ENCODE measurements around the gene SHROOM4.

The SHROOM4 gene

DNA sequence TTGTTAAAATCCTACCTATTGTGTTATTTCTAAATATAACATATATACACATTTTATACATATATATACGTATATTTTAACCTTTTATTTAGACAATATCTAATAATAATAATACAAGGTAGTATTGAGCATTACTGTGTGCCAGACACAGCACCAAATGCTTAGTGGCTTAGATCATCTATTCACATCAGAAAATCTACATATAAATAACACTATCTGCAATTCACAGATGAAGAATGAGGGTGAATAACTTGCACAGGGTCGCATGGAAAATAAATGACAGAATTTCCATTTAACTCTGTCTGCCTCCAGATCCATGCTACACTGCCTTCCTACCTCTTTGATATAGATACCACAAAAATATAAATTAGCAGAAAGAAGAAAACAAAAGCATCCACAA is 37.7 kb downstream of the SHROOM4 start:
- DNase-seq, result no peak

DNA sequence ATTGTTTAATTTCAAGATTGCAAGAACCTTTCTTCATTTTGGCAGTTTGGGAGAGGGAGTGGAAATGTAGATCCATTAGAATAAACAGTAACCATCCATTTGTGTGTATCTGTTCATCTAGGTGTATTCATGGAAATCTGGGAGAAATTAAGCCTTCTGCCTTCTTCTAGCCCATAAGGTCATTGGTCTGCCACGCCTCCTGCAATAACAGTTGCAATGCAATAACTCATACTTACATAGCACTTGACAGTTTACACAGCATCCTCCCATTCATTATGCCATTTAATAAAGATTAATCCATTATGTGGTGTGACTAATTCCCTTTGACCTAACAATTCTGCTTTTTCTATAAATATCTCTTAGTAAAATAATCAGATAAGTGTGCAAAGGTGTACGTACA is 42.6 kb downstream of the SHROOM4 start:
- DNase-seq, result no peak

- DNase-seq, result peak; percentile 0
These were observed 43.3 kb downstream of the SHROOM4 start for GRCh38 chrX:50770702-50771101.

GRCh38 chrX:50769389-50770063 is 44.5 kb downstream of the SHROOM4 start:
- DNase-seq, result peak; percentile 0

DNA sequence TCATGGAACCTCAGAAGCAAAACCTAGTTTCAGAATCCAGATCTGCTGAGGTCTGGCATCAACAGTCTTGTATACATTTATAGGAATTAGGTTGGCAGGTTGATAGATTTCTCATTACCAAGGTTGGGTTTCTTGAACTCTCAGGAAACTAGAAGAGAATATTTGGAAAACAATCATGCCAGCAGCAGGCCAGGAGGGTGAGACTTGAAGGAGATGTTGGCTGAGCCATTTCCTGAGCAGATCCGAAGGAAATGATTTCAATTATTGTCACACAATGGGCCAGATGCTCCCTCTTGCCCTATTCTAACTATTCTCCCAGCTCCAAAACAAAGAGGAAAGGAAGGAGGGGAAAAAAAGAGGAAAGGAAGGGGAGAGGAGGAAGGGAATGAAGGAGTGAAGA is 45.2 kb downstream of the SHROOM4 start:
- DNase-seq, result no peak

DNA sequence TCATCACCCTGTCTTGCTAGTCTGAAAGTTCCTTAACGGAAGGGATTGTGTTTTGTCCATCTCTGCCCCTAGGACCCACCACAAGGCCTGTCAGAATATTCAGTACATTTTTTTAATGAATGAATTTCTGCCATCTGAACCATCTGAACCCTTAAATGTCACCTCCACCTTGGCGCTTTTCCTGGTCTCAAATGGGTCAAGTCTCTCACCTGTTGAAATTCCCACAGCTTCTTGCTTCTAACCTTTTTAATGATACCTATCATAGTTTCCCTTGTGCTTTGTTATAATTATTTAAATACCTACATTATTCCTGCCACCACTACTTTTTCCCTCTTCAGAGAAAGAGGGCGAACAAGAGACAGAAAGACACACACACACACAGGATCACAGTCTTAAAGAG is 48.0 kb downstream of the SHROOM4 start:
- no peak for DNase-seq

DNA sequence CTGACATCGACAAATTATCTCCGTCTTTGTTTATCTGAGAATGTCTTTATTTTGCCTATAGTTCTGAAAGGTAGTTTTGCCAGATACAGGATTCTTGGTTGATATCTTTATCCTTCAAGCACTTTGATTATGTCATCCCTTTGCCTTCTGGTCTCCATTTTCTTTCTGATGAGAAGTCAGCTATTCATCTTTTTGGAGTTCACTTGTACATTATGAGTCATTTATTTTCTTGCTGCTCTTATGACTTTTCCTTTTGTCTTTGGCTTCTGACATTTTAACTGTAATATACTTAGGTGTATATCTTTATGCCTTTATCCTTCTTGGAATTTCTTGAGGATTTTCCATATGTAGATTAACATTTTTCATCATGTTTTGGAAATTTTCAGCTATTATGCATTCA is 51.4 kb downstream of the SHROOM4 start:
- no peak for DNase-seq

DNA sequence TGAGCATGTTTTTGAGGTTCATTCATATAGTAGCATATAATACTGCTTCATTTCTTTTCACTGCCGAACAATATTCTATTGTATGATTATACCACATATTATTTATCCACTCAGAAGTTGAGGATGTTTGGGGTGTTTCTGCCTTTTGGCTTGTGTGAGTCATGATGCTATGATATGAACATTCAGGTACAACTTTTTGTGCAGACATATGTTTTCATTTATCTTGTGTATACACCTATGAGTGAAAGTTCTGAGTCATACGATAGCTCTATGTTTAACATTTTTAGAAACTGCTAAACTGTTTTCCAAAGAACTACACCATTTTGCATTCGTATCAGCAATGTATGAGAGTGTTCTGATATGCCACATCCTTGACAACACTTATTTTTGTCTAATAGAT is 57.7 kb downstream of the SHROOM4 start:
- no peak for DNase-seq

DNA sequence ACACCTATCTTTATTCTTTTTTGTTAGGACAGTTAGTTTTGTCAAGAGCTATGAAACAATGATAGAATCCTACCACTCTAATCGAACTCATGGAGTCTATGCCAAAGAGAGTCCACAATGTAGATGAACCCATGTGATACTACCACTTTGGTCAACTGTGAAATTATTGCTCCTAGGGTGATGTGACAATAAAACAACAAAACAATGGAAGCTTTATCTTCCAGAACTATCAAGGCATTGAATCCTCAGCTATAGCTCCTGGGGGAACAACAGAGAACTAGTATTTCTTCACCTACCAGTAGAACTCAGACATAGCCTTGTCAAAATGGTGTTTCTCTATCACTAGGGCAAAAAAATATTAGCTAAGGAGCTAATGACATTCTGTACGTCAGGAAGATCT is 62.9 kb downstream of the SHROOM4 start:
- DNase-seq, result no peak

DNA sequence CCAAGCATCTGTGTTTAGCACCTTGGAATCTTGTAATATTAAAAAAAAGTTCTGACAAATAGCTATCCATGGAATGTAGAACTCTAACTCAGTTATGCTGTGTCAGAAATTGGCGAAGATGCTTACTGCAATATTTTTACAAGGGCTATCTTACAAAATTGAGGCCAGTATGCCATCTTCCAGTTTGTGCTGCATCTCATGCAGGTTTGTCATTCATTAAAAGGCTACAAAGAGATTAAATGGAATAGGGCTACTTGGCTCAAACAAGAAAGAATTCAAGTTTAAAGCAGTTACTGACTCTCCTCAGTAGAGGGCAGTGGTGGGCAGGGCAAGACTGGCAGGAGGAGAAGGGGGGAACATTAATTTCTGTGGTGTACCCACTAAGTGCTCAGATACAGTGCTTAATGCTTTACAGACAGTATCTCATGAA is 66.5 kb downstream of the SHROOM4 start:
- DNase-seq, result no peak

GRCh38 chrX:50736656-50737055 is 77.3 kb downstream of the SHROOM4 start:
- DNase-seq, result no peak

DNA sequence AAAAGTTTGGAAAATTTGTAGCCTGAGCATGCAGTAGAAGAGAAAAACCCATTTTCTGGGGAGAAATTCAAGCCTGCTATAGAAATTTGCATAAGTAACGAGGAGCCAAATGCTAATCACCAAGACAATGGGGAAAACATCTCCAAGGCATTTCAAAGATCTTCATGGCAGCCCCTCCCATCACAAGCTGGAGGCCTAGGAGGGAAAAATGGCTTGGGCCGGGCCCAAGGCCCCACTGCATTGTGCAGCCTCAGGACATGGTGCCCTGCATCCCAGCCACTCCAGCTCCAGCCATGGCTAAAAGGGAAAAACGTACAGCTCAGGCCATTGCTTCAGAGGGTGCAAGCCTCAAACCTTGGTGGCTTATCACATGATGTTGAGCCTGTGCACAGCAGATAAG is 87.7 kb downstream of the SHROOM4 start:
- DNase-seq, result no peak

DNA sequence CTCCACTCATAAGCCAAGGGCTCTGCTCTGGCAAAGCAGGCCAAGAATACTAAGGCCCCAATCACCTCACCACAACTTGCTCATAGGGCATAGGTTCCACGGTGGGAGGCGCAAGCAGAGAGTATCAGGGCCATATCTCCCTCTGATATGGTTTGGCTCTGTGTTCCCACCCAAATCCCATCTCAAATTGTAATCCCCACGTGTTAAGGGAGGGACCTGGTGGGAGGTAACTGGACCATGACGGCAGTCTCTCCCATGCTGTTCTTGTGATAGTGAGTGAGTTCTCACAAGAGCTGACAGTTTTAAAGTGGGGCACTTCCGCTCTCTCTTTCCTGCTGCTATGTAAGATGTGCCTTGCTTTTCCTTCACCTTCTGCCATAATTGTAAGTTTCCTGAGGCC is 88.7 kb downstream of the SHROOM4 start:
- DNase-seq, result no peak

DNA sequence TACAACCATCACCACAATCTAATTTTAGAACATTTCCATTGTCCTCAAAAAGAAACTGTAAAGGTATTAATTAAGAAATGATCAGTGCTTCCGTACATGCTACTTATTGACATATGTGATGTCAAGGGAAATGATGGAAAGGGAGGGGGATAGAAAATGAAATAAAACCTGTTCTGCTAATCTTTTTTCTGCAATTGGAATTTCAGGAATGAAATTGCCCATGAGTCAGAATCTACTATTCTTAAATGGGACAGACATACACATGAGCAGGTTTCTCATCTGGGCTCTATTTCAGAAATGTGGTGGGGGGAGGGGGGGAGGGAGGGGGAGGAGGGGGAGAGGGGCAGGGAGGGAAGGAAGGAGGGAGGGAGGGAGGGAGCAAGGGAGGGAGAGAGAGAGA is 91.0 kb downstream of the SHROOM4 start:
- no peak for DNase-seq

DNA sequence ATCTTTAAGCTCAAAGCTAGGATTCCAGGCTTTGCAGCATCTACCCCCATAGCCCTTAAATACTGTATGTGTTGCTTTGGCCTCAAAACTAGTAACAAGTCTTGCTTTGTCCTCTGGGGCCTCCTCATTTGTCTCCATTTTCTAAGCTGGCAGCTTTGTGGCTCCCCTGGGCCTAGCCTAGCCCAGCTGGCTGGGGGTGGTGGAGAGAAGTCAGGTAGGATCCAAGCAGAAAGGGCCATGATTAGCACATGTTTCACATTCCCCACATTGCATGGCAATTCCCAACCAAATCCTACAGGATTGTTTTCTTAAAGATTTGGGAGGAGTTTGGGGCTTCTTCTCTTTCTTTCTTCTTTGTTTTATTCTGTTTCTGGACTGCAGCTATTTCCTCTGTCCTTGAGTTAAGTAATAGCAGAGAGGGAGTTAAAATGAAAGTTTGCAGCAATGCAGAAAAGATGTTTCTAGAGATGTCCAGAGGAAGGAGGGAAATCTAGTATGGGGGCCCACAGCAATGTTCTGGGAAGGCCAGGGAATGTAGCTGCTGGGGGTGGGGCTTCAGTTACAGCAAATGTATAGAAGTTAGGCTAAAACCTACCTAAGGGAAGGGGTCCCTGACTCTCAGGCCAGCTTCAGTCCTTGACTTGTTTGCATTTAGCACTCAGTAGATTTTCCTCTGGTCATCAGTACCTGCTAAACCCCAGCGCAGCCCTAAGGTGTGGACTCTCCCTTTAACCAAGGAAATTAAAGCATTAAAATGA is 92.1 kb downstream of the SHROOM4 start:
- DNase-seq, result no peak

DNA sequence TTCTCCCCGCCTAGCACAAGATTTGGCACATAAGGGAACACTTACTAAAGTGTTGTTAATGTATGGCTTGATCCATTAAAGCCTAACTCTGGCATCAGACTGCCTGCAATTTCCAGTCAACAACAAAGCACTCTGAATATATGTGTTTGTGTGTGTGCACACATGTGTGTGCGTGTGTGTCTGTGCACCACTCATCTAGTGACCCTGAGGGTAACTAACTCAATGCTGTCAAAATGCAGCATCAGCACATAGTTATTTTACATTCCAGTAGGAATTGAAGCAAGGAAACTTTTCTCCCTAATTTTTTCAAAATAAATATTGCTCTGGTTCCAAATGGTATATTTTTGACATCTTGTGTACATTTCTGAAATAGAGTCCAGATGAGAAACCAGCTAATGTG is 94.4 kb downstream of the SHROOM4 start:
- no peak for DNase-seq

DNA sequence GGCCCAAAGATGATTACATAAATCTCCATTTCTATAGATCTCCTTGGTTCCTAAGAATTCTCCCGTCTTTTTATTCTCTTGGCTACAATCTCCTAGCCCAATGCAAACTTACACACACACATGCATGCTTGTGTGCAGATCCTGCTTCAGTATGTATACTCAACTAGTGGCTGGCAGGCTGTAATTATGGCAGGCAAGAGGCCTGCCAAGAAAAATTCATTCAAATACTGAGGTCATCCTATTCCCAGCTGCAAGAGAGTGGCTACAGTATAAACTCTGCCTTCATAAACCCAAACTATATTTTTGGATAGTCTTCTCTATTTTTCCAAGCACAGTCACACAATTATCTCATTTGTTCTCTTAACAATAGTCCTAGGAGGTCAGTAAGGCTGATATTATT is 95.2 kb downstream of the SHROOM4 start:
- no peak for DNase-seq

DNA sequence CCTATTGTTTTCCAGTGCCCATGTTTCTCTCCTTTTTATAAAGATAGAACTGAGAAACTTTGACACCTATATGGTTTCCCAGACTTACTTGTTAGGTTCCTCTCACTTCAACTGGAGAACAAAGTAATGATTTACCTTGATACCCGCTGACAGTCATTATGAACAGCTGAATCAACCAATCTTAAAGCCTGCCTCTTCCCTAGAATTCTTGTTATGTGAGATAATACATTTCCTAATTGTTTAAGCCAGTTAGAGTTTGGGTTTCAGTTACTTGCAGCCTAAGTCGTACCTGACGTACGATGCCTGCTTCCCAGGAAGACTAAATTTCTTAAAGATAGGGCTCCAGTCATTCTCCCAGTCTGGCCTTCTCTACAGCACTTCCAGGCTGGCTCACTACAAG is 97.3 kb downstream of the SHROOM4 start:
- DNase-seq, result no peak

DNA sequence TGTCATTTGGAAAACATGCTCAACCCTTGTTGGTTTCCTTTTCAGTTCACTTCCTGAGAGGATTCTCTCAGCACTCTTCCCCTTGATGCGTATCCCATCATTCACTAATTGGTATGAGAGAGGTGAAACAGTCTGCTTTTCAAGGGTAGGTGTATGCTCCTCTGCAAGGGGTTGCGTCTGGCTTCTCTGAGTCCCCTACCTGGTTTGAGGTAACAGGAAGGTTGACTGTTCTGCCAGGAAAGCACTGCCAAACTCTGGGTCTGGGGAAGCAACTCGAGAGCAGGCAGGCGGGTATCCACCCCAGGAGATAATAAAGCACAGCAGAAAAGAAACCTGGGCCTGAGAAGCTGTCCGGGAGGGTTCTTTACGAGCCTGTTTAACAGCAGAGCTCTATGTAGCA is 101.2 kb downstream of the SHROOM4 start:
- no peak for DNase-seq

- DNase-seq, result no peak
These were observed 102.1 kb downstream of the SHROOM4 start for GRCh38 chrX:50711907-50712306.

DNA sequence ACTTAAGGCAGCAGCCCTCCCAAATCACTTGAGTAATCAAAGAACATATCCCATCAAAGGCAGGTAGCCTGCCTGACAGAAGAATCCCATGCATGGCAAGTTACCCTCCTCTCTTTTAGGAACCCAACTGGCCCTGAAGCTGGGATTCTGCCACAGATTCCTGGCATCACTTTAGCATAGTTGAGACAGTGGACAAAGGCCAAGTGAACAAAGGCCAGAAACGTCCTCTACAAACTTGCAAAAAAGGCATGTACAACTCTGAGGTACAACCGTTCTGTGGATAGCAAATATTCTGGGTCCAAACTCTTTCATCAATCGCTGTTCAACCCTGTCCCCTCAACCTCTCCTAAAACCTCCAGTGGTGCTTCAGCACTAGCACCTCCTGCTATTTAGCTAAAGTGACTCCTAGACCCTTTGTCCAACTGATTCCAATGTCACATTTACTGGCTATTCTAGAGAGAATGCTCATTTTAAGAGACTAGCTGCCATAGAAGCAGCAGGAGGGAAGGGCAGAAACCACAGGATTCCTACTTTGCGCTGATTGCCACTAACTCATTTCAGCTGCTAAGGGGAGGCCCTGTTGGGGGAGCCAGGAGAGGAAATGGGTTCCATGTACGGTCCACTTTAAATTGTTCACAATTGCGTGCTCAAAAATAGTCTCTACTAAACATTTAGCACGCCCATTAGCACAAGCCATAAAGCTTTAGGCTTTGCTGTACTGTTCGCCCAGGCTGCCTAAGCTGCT is 105.9 kb downstream of the SHROOM4 start:
- no peak for DNase-seq

DNA sequence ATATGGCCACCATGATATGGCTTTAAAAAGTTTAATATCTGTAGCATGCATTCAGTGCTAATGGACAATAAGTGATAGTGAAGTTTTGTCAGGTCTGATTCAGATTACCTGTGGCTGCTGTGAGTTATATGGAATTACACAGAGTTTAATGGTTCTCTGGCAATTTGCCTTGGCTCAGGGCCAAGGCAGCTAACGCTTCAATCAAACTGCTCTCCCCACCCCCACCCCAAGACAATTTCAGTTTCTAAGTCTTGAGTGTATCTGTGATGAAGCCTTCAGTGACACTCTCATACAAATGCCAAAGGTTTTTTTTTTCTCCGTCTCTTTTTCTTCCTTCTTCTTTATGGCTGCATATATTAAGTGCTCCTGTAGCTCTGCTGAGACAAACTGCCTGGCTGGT is 106.6 kb downstream of the SHROOM4 start:
- no peak for DNase-seq

DNA sequence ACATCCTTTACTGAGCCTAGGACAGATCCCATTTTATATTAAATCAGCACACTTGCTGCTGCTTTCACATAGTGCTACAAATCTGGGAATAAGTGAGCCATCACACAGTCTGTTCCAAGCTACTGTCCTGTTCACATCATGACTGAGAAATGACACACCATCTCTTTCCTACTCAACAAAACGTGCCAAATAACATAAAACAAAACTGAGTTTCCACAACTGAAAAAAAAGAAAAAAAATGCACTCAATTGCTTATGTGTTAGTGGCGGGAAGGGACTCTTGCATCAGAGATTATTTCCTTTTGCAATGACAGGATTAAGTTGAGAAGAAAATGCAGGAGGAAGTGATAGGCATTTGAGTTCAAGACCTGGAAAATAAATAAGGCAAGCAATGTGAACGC is 109.0 kb downstream of the SHROOM4 start:
- DNase-seq, result no peak

DNA sequence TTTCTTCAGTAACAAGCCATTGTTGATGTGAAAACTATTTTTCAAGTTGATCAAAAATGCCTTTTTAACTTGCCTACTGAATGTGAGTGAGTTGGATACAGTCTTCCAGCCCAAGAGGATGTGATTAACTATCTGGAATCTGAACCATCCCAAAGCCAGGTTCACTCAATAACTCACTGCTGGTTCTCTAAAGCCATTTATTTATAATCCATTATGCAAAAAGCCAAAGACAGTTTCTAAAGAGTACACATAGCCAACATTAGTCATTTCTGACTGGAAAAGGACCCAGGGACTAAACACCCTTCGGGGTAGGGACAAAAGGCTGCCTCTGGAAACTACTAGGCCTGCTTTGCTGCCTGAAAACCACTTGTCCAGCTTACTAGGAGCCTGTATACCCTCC is 109.6 kb downstream of the SHROOM4 start:
- DNase-seq, result no peak

All from NCI-H69 (cell line).